Right renal cortex interstitium (tissue), 3 donors: Measurements from ENCODE around the gene CPTP. TPM values are rescaled to one million over a fixed set of nuclear protein-coding genes. Genes with fewer than 3 reads are reported as not detected.

ENCODE experiments used
- DNase-seq, 3 donors: peaks; one replicate each; pipeline ENCODE4 v3.0.0-alpha.2; 2013; ENCODE audit warnings: low read depth in 3 of 3, low spot score in 2 of 3
- polyA plus RNA-seq, 3 donors: library from polyadenylated mRNA; unstranded; fragments of 120-200 nt; gene quantifications; one replicate each; pipeline ENCODE4 v1.2.1, GENCODE V29; 2013; ENCODE audit not compliant: insufficient read length in 3 of 3

The CPTP gene
- polyA plus RNA-seq, 3 donors, result 9.1 to 12.9 (median 10.1) TPM

GRCh38 chr1:1317420-1317819, 7.2 kb upstream of the CPTP start:
- DNase-seq, result no peak

DNA sequence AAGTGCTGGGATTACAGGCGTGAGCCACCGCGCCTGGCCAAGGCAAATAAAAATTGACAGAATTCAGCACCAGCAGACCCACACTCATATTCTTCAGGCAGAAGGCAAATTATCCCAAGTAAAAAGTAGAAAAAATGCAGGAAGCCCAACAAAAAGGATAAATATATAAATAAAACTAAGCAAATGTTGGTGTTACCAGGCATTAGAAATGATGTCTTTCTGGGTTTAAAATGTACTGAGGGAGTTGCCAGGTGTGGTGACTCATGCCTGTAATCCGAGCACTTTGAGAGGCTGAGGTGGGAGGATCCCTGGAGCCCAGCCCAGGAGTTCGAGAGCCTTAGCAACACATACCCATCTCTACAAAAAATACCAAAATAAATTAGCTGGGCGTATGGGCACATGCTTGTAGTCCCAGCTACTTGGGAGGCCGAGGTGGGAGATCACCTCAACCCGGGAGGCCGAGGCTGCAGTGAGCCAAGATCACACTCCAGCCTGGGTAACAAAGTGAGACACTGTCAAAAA, 6.4 kb upstream of the CPTP start:
- no peak for DNase-seq

- DNase-seq, result no peak
Observed at GRCh38 chr1:1318777-1319645, 5.6 kb upstream of the CPTP start.

GRCh38 chr1:1319646-1319941, 5.0 kb upstream of the CPTP start:
- DNase-seq, result no peak

- no peak for DNase-seq
Observed at GRCh38 chr1:1320666-1321448, 3.7 kb upstream of the CPTP start.

GRCh38 chr1:1321477-1321876, 3.1 kb upstream of the CPTP start:
- no peak for DNase-seq

- DNase-seq, result no peak
Observed at GRCh38 chr1:1322418-1322817, 2.2 kb upstream of the CPTP start.

DNA sequence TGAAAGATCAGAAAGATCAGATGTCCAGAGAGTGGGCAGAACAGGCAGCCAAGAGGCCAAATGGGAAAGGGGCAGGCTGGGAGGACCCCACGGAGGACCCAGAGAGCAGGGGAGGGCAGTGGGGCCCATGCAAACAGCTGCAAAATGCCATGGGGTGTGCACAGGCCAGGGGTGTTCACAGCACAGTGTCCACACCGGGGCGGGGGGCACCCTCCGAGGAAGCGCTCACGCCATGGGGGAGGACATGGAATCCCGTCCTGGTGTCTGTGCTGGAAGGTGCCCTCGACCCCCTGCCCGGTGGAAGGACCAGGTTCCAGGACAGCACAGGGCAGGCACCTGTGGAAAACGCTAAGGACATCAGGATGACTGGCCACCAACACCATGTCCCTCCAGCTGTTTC, 1.6 kb upstream of the CPTP start:
- DNase-seq, result no peak

DNA sequence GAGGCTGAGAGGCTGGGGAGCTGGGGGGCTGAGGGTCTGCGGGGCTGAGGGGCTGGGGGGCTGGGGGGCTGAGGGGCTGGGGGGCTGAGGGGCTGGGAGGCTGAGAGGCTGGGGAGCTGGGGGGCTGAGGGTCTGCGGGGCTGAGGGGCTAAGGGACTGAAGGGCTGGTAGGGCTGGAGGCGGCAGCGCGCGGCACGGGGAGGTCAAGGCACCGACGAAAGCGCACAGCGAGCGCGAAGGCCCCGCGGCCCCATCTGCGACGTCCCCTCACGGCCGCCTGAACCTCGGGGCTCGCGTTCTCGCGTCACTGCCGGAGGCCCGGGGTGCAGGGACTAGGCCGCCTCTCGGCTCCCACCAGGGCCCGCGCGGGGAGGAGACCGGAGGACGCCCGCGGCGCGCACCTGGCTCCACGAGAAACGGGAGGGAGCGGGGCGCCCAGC, 498 bp upstream of the CPTP start:
- DNase-seq, result no peak

DNA sequence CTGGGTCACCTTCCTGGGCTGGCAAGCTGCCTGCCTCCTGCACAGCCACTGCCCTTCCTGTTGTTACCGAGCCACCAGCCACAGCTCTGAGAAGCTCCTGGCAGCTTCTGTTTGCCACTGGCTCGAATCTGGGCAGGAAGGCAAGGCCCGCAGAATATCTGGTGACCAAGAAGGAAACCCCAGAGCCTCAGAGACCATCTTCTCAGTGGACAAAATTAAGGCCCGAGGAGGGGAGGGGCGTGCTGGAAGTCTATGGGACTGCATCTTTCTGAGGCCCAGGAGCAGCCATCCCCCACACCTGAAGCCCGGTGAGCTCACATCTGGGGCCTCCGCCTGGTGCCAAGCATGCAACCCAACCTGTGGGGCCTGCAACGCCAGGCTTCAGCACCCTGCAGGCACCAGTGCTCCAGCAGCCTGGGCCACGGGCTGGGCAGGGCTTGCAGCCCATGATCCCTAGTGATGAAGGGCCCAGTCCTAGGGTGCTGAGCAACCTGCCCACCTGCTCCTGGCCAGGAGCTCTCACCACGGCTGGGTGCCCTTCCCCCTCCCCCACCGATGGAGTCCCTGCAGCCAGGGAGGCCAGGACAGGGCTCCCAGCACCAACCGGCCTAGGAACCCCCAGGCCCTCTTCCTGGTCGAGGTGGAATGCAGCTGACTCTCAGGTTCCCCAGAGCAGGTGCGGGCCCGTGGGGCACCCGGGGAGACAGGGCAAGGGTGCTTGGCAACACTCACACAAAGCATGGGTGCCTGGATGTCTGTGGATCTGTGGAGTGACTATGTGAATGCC, 879 bp downstream of the CPTP start:
- no peak for DNase-seq

GRCh38 chr1:1326075-1326605, 1.5 kb downstream of the CPTP start:
- no peak for DNase-seq

GRCh38 chr1:1327291-1327690, 2.7 kb downstream of the CPTP start:
- no peak for DNase-seq

DNA sequence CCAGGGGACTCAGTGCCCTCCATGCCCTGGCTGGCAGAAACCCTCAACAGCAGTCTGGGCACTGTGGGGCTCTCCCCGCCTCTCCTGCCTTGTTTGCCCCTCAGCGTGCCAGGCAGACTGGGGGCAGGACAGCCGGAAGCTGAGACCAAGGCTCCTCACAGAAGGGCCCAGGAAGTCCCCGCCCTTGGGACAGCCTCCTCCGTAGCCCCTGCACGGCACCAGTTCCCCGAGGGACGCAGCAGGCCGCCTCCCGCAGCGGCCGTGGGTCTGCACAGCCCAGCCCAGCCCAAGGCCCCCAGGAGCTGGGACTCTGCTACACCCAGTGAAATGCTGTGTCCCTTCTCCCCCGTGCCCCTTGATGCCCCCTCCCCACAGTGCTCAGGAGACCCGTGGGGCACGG, 3.7 kb downstream of the CPTP start:
- DNase-seq, result no peak

GRCh38 chr1:1329304-1330210, 5.0 kb downstream of the CPTP start:
- DNase-seq, result no peak

- DNase-seq, result no peak
Observed at GRCh38 chr1:1330366-1331067, 5.9 kb downstream of the CPTP start.

DNA sequence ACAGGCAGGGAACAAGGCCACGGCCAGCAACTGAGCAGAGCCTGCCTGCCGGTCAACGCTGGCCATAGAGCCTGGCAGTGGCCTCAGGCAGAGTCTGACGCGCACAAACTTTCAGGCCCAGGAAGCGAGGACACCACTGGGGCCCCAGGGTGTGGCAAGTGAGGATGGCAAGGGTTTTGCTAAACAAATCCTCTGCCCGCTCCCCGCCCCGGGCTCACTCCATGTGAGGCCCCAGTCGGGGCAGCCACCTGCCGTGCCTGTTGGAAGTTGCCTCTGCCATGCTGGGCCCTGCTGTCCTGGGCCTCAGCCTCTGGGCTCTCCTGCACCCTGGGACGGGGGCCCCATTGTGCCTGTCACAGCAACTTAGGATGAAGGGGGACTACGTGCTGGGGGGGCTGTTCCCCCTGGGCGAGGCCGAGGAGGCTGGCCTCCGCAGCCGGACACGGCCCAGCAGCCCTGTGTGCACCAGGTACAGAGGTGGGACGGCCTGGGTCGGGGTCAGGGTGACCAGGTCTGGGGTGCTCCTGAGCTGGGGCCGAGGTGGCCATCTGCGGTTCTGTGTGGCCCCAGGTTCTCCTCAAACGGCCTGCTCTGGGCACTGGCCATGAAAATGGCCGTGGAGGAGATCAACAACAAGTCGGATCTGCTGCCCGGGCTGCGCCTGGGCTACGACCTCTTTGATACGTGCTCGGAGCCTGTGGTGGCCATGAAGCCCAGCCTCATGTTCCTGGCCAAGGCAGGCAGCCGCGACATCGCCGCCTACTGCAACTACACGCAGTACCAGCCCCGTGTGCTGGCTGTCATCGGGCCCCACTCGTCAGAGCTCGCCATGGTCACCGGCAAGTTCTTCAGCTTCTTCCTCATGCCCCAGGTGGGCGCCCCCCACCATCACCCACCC, 6.7 kb downstream of the CPTP start, which contains the start of gene TAS1R3:
Gene TAS1R3, plus strand, starts transcription at position 213 of the 898 bp plus-strand sequence. Its CDS starts 66 bp downstream, at position 279.
- DNase-seq, result no peak

- no peak for DNase-seq
Observed at GRCh38 chr1:1332031-1332755, 7.6 kb downstream of the CPTP start.
